OCI-LY3 (cell line): ENCODE measurements around the gene RPP25L.

Experiments used
- H2AFZ ChIP-seq: fragments of 200-600, 300-600 bp; shearing (Covaris generic); 2 replicates; pipeline ENCODE4 v1.6.0; 2014; ENCODE audit warnings: antibody characterized with exemption, low read depth, low read length
- H3K27ac ChIP-seq: fragments of 200-600, 300-600 bp; sonication (generic); 2 replicates; pipeline ENCODE4 v1.5.1; 2014; ENCODE audit warnings: mild to moderate bottlenecking, low read length, moderate library complexity, mixed read lengths
- H3K27me3 ChIP-seq: fragments of 200-600, 300-600 bp; sonication (generic); 2 replicates; pipeline ENCODE4 v1.6.1; 2014; ENCODE audit warnings: low read depth, low read length, mixed read lengths
- H3K36me3 ChIP-seq: fragments of 200-600, 300-600 bp; sonication (generic); replicated peaks from 2 replicates; pipeline ENCODE3; 2014; ENCODE audit warnings: low read depth, low read length, mixed read lengths
- H3K4me1 ChIP-seq: fragments of 300-600, 200-600 bp; sonication (generic); 2 replicates; pipeline ENCODE4 v1.6.1; 2014; ENCODE audit warnings: low read length, mixed read lengths
- H3K4me2 ChIP-seq: fragments of 200-600, 300-600 bp; sonication (generic); 2 replicates; pipeline ENCODE4 v1.6.1; 2014; ENCODE audit warnings: low read length, mixed read lengths
- H3K4me3 ChIP-seq: fragments of 300-600, 200-600 bp; sonication (generic); 2 replicates; pipeline ENCODE4 v1.5.1; 2014; ENCODE audit warnings: antibody characterized with exemption, mild to moderate bottlenecking, low read length, moderate library complexity
- H3K79me2 ChIP-seq: fragments of 300-600, 200-600 bp; shearing (Covaris generic); 2 replicates; pipeline ENCODE4 v1.6.1; 2014; ENCODE audit warnings: mild to moderate bottlenecking, low read length, mixed read lengths
- H3K9ac ChIP-seq: fragments of 300-600, 200-600 bp; shearing (Covaris generic); 2 replicates; pipeline ENCODE4 v1.6.0; 2014; ENCODE audit warnings: mild to moderate bottlenecking, low read length, moderate library complexity
- H3K9me3 ChIP-seq: fragments of 200-600, 300-600 bp; shearing (Covaris generic); 2 replicates; pipeline ENCODE4 v1.6.1; 2014; ENCODE audit warnings: low read length, mixed read lengths; ENCODE audit not compliant: insufficient read depth
- H4K20me1 ChIP-seq: fragments of 200-600, 300-600 bp; sonication (generic); 2 replicates; pipeline ENCODE4 v1.6.1; 2016; ENCODE audit warnings: low read length, mixed read lengths; ENCODE audit not compliant: insufficient read depth
- EZH2phosphoT487 ChIP-seq: fragments of 200-600 bp; shearing (Covaris generic); IDR thresholded peaks from 2 replicates; pipeline ENCODE4 v1.6.1; 2018; ENCODE audit warnings: antibody characterized with exemption, mixed run types, low read depth
- TF ChIP-seq, protein P1 (sequence below): fragments of 200-600, 300-600 bp; sonication (generic); IDR thresholded peaks from 2 replicates; pipeline ENCODE4 v1.5.1; 2014; ENCODE audit warnings: antibody characterized with exemption, low read length, low read depth

Gene RPP25L

DNA sequence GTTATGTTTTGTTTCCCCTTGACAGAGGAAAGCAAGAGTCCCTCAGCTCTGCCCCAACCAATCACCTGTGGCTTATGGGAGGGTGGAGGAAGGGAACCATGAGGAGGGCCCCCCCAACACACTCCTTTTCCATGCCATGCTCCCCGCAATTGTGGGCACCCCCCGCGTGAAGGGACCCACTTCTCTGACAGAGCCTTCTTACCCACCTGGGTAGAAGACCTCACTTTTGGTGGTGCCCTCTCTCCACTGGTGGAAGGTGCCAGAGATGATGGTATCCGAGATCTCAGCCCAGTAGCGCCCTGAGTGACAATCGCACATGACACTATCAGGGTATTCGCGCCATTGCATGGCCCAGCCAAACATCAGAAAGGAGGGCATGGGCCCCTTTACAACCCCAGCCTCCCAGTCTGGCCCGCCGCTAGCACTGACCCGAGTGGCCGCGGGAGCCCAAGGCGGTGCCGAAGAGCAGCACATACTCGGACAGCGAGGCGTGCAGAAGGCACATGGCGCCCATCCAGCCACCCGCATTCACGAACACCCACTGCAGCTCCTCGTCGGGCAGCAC, 25.0 kb upstream of the RPP25L start:
- Histone ChIP-seq H2AFZ (no peak overlapping the region), H3K9me3 (no peaks in the 10 kb centered on the region), H3K27ac (peak overlapping the region; percentile 42), H3K4me2 (peak overlapping the region; percentile 94), H4K20me1 (no peaks in the 10 kb centered on the region), H3K4me3 (peak overlapping the region; percentile 82), H3K36me3 (peaks cover 13% of the 10 kb centered on the region), H3K9ac (peak overlapping the region; percentile 83), H3K79me2 (peaks cover 28% of the 10 kb centered on the region), H3K27me3 (no peaks in the 10 kb centered on the region), H3K4me1 (peaks cover 12% of the 10 kb centered on the region)
- TF ChIP-seq EZH2phosphoT487: no peak
- TF ChIP-seq, protein P1, sequence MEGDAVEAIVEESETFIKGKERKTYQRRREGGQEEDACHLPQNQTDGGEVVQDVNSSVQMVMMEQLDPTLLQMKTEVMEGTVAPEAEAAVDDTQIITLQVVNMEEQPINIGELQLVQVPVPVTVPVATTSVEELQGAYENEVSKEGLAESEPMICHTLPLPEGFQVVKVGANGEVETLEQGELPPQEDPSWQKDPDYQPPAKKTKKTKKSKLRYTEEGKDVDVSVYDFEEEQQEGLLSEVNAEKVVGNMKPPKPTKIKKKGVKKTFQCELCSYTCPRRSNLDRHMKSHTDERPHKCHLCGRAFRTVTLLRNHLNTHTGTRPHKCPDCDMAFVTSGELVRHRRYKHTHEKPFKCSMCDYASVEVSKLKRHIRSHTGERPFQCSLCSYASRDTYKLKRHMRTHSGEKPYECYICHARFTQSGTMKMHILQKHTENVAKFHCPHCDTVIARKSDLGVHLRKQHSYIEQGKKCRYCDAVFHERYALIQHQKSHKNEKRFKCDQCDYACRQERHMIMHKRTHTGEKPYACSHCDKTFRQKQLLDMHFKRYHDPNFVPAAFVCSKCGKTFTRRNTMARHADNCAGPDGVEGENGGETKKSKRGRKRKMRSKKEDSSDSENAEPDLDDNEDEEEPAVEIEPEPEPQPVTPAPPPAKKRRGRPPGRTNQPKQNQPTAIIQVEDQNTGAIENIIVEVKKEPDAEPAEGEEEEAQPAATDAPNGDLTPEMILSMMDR: no peak

DNA sequence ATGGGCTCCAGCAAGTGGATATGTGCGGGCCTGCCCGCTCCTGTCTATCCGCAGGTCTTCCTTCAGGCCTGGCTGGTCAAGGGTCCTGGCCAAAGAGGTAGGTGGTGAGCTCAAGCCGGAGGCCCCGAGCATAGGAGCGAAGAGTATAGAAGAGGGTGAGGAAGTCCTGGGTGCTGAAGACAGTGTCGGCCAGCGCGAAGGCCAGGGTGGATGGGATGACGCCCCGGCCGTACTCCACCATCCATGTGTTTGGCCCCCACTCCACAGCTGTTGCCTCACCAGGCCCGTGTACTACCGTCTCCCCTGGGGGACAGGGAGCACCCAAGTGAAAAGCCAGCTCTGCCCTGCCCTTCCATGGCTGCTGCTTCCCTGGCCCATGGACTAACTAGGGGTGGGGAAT, 23.7 kb upstream of the RPP25L start:
- no peak overlapping the region for H3K9ac ChIP-seq
- peaks cover 13% of the 10 kb centered on the region for H3K36me3 ChIP-seq
- no peaks in the 10 kb centered on the region for H3K9me3 ChIP-seq
- no peaks in the 10 kb centered on the region for H3K27me3 ChIP-seq
- peaks cover 28% of the 10 kb centered on the region for H3K79me2 ChIP-seq
- H3K27ac ChIP-seq: no peak overlapping the region
- TF ChIP-seq, protein P1: no peak
- TF ChIP-seq EZH2phosphoT487: no peak
- no peak overlapping the region for H3K4me3 ChIP-seq
- no peaks in the 10 kb centered on the region for H4K20me1 ChIP-seq
- H2AFZ ChIP-seq: no peak overlapping the region
- H3K4me1 ChIP-seq: peaks cover 12% of the 10 kb centered on the region
- peak overlapping the region; percentile 31 for H3K4me2 ChIP-seq

DNA sequence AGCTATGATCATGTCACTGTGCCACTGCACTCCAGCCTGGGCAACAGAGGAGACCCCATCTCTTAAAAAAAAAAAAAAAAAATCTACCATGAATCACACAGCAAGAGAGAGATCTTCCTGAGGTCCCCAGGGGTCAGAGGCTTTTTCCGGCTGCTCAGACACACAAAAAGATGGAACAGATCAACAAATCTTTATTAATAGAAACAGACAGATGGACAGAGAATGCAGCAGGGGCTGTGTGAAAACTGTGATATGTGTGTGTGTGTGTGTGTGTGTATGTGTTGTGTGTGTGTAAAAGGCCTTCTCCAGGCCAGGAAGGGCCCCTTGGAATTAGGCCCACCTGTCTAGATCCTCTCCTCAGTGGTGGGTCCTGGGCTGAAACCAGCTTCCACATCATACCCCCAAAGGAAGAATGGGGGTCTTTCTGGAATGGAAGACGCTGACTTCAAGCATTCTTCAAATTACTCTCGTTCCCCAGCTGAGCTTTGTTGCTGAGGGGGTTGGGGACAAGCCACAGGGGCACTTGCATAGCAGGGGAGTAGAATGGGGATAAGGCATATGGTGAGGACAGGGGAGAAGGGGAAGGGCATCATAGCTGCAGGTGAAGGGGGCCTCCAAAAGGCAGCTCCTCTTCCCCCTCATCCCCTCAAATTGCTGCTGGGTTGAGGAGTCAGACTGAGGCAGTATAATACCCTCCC, 22.8 kb upstream of the RPP25L start:
- TF ChIP-seq, protein P1: no peak
- no peak for TF ChIP-seq EZH2phosphoT487
- Histone ChIP-seq H3K4me3 (no peak overlapping the region), H3K27me3 (peaks cover 2% of the 10 kb centered on the region), H3K4me2 (no peak overlapping the region), H3K4me1 (peaks cover 12% of the 10 kb centered on the region), H3K27ac (no peak overlapping the region), H2AFZ (no peak overlapping the region), H3K9me3 (no peaks in the 10 kb centered on the region), H3K9ac (no peak overlapping the region), H3K36me3 (peaks cover 13% of the 10 kb centered on the region), H3K79me2 (peaks cover 28% of the 10 kb centered on the region), H4K20me1 (no peaks in the 10 kb centered on the region)

DNA sequence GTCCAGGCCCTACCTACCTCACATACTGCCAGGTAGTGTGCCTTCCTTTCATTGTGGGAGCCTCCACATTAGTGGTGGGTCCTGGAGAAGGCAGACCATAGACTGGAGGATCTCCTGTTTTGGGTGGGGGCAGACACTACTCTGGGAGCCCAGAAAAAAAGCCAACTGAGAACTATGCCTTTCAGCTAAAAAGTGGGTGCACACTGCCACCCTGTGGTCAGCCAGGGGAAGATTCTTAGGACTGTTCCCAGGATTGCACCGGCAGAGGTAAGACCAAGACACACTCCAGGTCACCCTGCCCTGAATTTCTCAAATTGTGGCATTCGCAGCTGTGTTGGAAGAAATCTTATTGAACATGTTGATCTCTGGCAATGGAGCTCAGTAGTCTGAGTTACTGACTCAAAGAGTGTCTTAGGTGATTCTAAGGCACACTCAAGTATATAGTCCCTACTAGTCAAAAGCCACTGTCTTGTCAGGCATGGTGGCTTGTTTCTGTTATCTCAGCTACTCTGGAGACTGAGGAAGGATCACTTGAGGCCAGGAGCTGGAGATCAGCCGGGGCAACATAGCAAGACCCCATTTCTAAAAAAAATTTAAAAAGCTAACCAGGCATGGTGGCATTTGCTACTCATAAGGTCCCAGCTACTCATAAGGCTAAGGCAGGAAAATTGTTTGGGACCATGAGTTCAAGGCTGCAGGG, 22.1 kb upstream of the RPP25L start:
- Histone ChIP-seq H3K36me3 (peaks cover 13% of the 10 kb centered on the region), H2AFZ (no peak overlapping the region), H3K9me3 (no peaks in the 10 kb centered on the region), H3K4me3 (no peak overlapping the region), H3K9ac (no peak overlapping the region), H3K79me2 (peaks cover 28% of the 10 kb centered on the region), H3K27me3 (peaks cover 9% of the 10 kb centered on the region), H3K27ac (no peak overlapping the region), H4K20me1 (no peaks in the 10 kb centered on the region), H3K4me1 (peaks cover 15% of the 10 kb centered on the region), H3K4me2 (no peak overlapping the region)
- no peak for TF ChIP-seq EZH2phosphoT487
- TF ChIP-seq, protein P1: peak; percentile 87
